Pancreas (tissue), 10 donors: ENCODE measurements around the gene RNF40. TPM values are rescaled to one million over a fixed set of nuclear protein-coding genes. Genes with fewer than 3 reads are reported as not detected.

Experiments
- ATAC-seq, 4 donors: fragments of 200-7000 bp; cut with Tn5 transposase; one replicate each; pipeline versions ENCODE4 v1.8.0 to v1.9.1; 2020; ENCODE audit warnings: mild to moderate bottlenecking in 4 of 4, moderate library complexity in 4 of 4
- DNase-seq, 6 donors: peaks; one replicate each; pipeline ENCODE4 v3.0.0-alpha.2; 2020
- FAIRE-seq: peaks from 2 replicates; lab custom pipeline; 2012; peaks lifted over from hg19 to GRCh38; lab: Jason Lieb, UNC
- H3K27ac ChIP-seq, 4 donors: fragments of 200-600 bp; sonication (generic); 1 replicate in 3 of 4; 2 replicates in 1 of 4; pipeline versions ENCODE4 v1.5.0 to v1.8.0; 2020
- H3K27me3 ChIP-seq, 4 donors: fragments of 200-600 bp; one replicate each; pipeline ENCODE4 v1.8.0; 2021
- H3K36me3 ChIP-seq, 3 donors: fragments of 200-600 bp; sonication (generic) in 1 of 3; one replicate each; pipeline versions ENCODE4 v1.5.0 to v1.8.0; 2020 to 2021
- H3K4me1 ChIP-seq, 3 donors: fragments of 200-600 bp; one replicate each; pipeline ENCODE4 v1.8.0; 2021
- H3K4me3 ChIP-seq, 4 donors: fragments of 200-600 bp; sonication (generic) in 2 of 4; one replicate each; pipeline versions ENCODE4 v1.5.0 to v1.8.0; 2020 to 2021
- H3K9me3 ChIP-seq, 4 donors: fragments of 200-600 bp; one replicate each; pipeline ENCODE4 v1.8.0; 2021
- CTCF ChIP-seq, 4 donors: fragments of 200-600 bp; sonication (generic) in 3 of 4; IDR thresholded peaks; one replicate each; pipeline versions ENCODE4 v1.5.0 to v1.8.0; 2021; ENCODE audit warnings: antibody characterized with exemption in 4 of 4
- WGBS, 2 donors: extraction: QIAGEN DNeasy Blood & Tissue Kit; methylation state at CpG; one replicate each; pipeline ENCODE4 v1.1.7; 2013; 5-methylcytosine and 5-hydroxymethylcytosine counted together
- intact Hi-C, 3 donors: fragments of 100-400 bp; cut with DNase I; formaldehyde crosslinking; loops; one replicate each; pipeline versions ENCODE4 v1.11.1 to v1.14.2; 2022
- polyA plus RNA-seq, 2 donors: library from polyadenylated mRNA; stranded (reverse); fragments of 200-250 nt; gene quantifications; one replicate each; pipeline ENCODE4 v1.2.3, GENCODE V29; 2013
- total RNA-seq, 6 donors: library from RNA; stranded (reverse); fragmentation: NEBNext Ultra II Directional in 4 of 6; extraction: Animal tissue kit (Norgen Biotek cat#: 25700) in 4 of 6; gene quantifications; one replicate each; pipeline versions ENCODE4 v1.2.1 to v1.2.4, GENCODE V29; 2021 to 2023
- donor health status: healthy with polysubstance abuse.
- donor health status: DM: no; HTN: no; CAD: no; lungs with moderate emphysema.
- donor health status: DM: no; HTN: no; CAD: no.
- donor health status: control.
- donor health status: control.
- donor health status: Bipolar disorder and iron deficiency.
- donor health status: DM: yes; HTN: yes; CAD: no.
- donor health status: DM: no; HTN: no; CAD: no.
- donor health status: DM: no; HTN: no; CAD: no.
- donor health status: DM: yes; HTN: yes; CAD: no.

RNF40 gene
- total and polyA plus RNA-seq, 8 donors, result 37.7 to 68.4 (median 42.5) TPM

GRCh38 chr16:30785126-30786106 is 23.3 kb downstream of the RNF40 start:
- no peaks in the 10 kb centered on the region for H3K27me3 ChIP-seq
- H3K27ac ChIP-seq, result no peak overlapping the region
- H3K4me3 ChIP-seq, result peak overlapping the region in 1 of 4 donors; percentile 97
- H3K36me3 ChIP-seq, result peaks cover 0 to 14% (median 6%) of the 10 kb centered on the region in 3 donors
- DNase-seq (no peak), ATAC-seq (no peak), FAIRE-seq (no peak)
- no peaks in the 10 kb centered on the region for H3K9me3 ChIP-seq
- no peak for TF ChIP-seq CTCF (IDR thresholded peaks at IDR 0.05)
- intact Hi-C loops, result no loop called here
- H3K4me1 ChIP-seq, result peaks cover 0 to 6% (median 0%) of the 10 kb centered on the region in 3 donors
- 68 to 69% methylated on average over 7 of the region's 7 CpGs for WGBS, 2 donors

- Histone ChIP-seq H3K27me3 (no peaks in the 10 kb centered on the region), H3K4me3 (peak overlapping the region; percentile 89 to 97 (median 94)), H3K27ac (peak overlapping the region; percentile 60 to 74 (median 70)), H3K36me3 (peaks cover 0 to 14% (median 6%) of the 10 kb centered on the region in 3 donors), H3K4me1 (peaks cover 0 to 6% (median 0%) of the 10 kb centered on the region in 3 donors), H3K9me3 (no peaks in the 10 kb centered on the region)
- intact Hi-C loops, result no loop called here
- 6 to 8% methylated on average over 39 to 57 of the region's 57 CpGs for whole genome bisulfite sequencing, 2 donors
- peak in 3 of 6 donors; percentile 27 to 81 (median 51) for DNase-seq
- TF ChIP-seq CTCF (IDR thresholded peaks at IDR 0.05), result no peak
- ATAC-seq, result peak; percentile 29 to 68 (median 59)
- no peak for FAIRE-seq
These were observed 24.2 kb downstream of the RNF40 start for GRCh38 chr16:30786115-30786935.

GRCh38 chr16:30786936-30787612 is 25.0 kb downstream of the RNF40 start, which contains the start of gene ZNF629:
Gene ZNF629 (minus strand): TSS chr16:30787205. CDS start chr16:30784482, 2,723 bp downstream.
- peak within 1 kb of the TSS; percentile 60 to 74 (median 70) for H3K27ac ChIP-seq
- peak; percentile 69 to 89 (median 71) for DNase-seq
- no peaks in the 10 kb centered on the region for H3K27me3 ChIP-seq
- H3K4me3 ChIP-seq, result peak within 1 kb of the TSS; percentile 89 to 97 (median 94)
- ATAC-seq, result peak; percentile 87 to 94 (median 91)
- intact Hi-C loops, result no loop called here
- peaks cover 0 to 6% (median 0%) of the 10 kb centered on the region in 3 donors for H3K4me1 ChIP-seq
- H3K9me3 ChIP-seq, result no peaks in the 10 kb centered on the region
- TF ChIP-seq CTCF (IDR thresholded peaks at IDR 0.05), result no peak
- 0 to 1% methylated on average over 35 to 37 of the region's 37 CpGs for WGBS, 2 donors
- FAIRE-seq, result no peak
- H3K36me3 ChIP-seq, result peaks cover 0 to 9% (median 6%) of the 10 kb centered on the region in 3 donors

GRCh38 chr16:30787613-30788378 is 25.7 kb downstream of the RNF40 start:
- DNase-seq (no peak), FAIRE-seq (no peak), ATAC-seq (peak in 3 of 4 donors; percentile 4 to 14 (median 11))
- Histone ChIP-seq H3K27ac (peak overlapping the region in 3 of 4 donors; percentile 60 to 74 (median 70)), H3K9me3 (no peaks in the 10 kb centered on the region), H3K4me1 (peaks cover 0 to 6% (median 0%) of the 10 kb centered on the region in 3 donors), H3K36me3 (peaks cover 0 to 2% (median under 1%) of the 10 kb centered on the region in 3 donors), H3K27me3 (no peaks in the 10 kb centered on the region), H3K4me3 (peak overlapping the region; percentile 89 to 97 (median 94))
- no peak for TF ChIP-seq CTCF (IDR thresholded peaks at IDR 0.05)
- intact Hi-C loops, result no loop called here
- WGBS, 2 donors, result 49 to 54% methylated on average over 11 of the region's 11 CpGs
